ENCODE data around the gene AGAP3. TPM values are rescaled to one million over a fixed set of nuclear protein-coding genes. Genes with fewer than 3 reads are reported as not detected.

AGAP3 gene
- total and polyA plus RNA-seq, 3 experiments from 2014 or later, result 8.0 to 40.7 (median 39.9) TPM

- Mint-ChIP-seq H3K9me3 (no peaks in the 10 kb centered on the region), H3K27ac (no peak overlapping the region), H3K4me3 (no peak overlapping the region), H3K36me3 (peaks cover 0 to 38% (median 5%) of the 10 kb centered on the region in 3 donors), H3K4me1 (no peaks in the 10 kb centered on the region), H3K27me3 (no peaks in the 10 kb centered on the region)
- no peak for DNase-seq
- Histone ChIP-seq H3K4me3 (ENCODE audit: low read length) (no peak overlapping the region), H3K4me1 (ENCODE audit: insufficient read depth, low read length) (no peaks in the 10 kb centered on the region), H3K27me3 (ENCODE audit: insufficient read depth, low read length, poor library complexity, severe bottlenecking) (no peaks in the 10 kb centered on the region), H3K27ac (ENCODE audit: low read depth, low read length) (no peak overlapping the region), H3K9me3 (ENCODE audit: low read length) (no peaks in the 10 kb centered on the region), H3K36me3 (ENCODE audit: insufficient read depth, low read length) (peaks cover 4% of the 10 kb centered on the region)
- ChIA-PET POLR2A (no interaction called here), CTCF (interaction anchor here (1.1 kb wide), 2 partner anchors 18 to 231 kb away, joined by 4 read pairs; no protein-coding TSS in a partner anchor)
Measured at GRCh38 chr7:151129117-151129959, 43.1 kb downstream of the AGAP3 start.

GRCh38 chr7:151129960-151130591 lies 43.8 kb downstream of the AGAP3 start:
- ChIA-PET CTCF (interaction anchor here (1.1 kb wide), 2 partner anchors 19 to 232 kb away, joined by 4 read pairs; no protein-coding TSS in a partner anchor), POLR2A (no interaction called here)
- no peak overlapping the region for H3K4me3 ChIP-seq (ENCODE audit: low read length)
- no peak overlapping the region for H3K27ac ChIP-seq (ENCODE audit: low read depth, low read length)
- no peak overlapping the region for H3K4me3 Mint-ChIP-seq
- H3K36me3 Mint-ChIP-seq, result peaks cover 0 to 45% (median 6%) of the 10 kb centered on the region in 3 donors
- no peak for DNase-seq
- no peaks in the 10 kb centered on the region for H3K36me3 ChIP-seq (ENCODE audit: insufficient read depth, low read length)
- H3K27me3 ChIP-seq (ENCODE audit: insufficient read depth, low read length, poor library complexity, severe bottlenecking), result no peaks in the 10 kb centered on the region
- H3K9me3 ChIP-seq (ENCODE audit: low read length), result no peaks in the 10 kb centered on the region
- no peaks in the 10 kb centered on the region for H3K4me1 Mint-ChIP-seq
- no peaks in the 10 kb centered on the region for H3K9me3 Mint-ChIP-seq
- H3K27me3 Mint-ChIP-seq, result no peaks in the 10 kb centered on the region
- H3K4me1 ChIP-seq (ENCODE audit: insufficient read depth, low read length), result no peaks in the 10 kb centered on the region
- peak overlapping the region in 1 of 8 donors; percentile 73 for H3K27ac Mint-ChIP-seq

GRCh38 chr7:151130741-151131157 lies 44.5 kb downstream of the AGAP3 start:
- no peaks in the 10 kb centered on the region for H3K4me1 Mint-ChIP-seq

GRCh38 chr7:151131224-151131591 lies 44.9 kb downstream of the AGAP3 start:
- Histone ChIP-seq H3K27me3 (ENCODE audit: insufficient read depth, low read length, poor library complexity, severe bottlenecking) (no peaks in the 10 kb centered on the region), H3K27ac (ENCODE audit: low read depth, low read length) (no peak overlapping the region), H3K4me3 (ENCODE audit: low read length) (no peak overlapping the region), H3K9me3 (ENCODE audit: low read length) (no peaks in the 10 kb centered on the region), H3K4me1 (ENCODE audit: insufficient read depth, low read length) (no peaks in the 10 kb centered on the region), H3K36me3 (ENCODE audit: insufficient read depth, low read length) (no peaks in the 10 kb centered on the region)
- ChIA-PET CTCF (no interaction called here), POLR2A (no interaction called here)
- Mint-ChIP-seq H3K9me3 (no peaks in the 10 kb centered on the region), H3K4me3 (no peak overlapping the region), H3K27ac (peak overlapping the region in 1 of 8 donors; percentile 19), H3K4me1 (no peaks in the 10 kb centered on the region), H3K27me3 (no peaks in the 10 kb centered on the region), H3K36me3 (peaks cover 0 to 51% (median 9%) of the 10 kb centered on the region in 3 donors)
- DNase-seq, result no peak

More at GRCh38 chr7:151130741-151131157, 44.5 kb downstream of the AGAP3 start:
- no peak overlapping the region for H3K27ac ChIP-seq (ENCODE audit: low read depth, low read length)
- DNase-seq, result no peak
- ChIA-PET POLR2A (no interaction called here), CTCF (no interaction called here)
- no peak overlapping the region for H3K4me3 Mint-ChIP-seq
- no peaks in the 10 kb centered on the region for H3K27me3 Mint-ChIP-seq
- no peaks in the 10 kb centered on the region for H3K36me3 ChIP-seq (ENCODE audit: insufficient read depth, low read length)
- H3K4me3 ChIP-seq (ENCODE audit: low read length), result no peak overlapping the region
- H3K9me3 ChIP-seq (ENCODE audit: low read length), result no peaks in the 10 kb centered on the region
- H3K27me3 ChIP-seq (ENCODE audit: insufficient read depth, low read length, poor library complexity, severe bottlenecking), result no peaks in the 10 kb centered on the region
- H3K9me3 Mint-ChIP-seq, result no peaks in the 10 kb centered on the region
- H3K27ac Mint-ChIP-seq, result peak overlapping the region in 1 of 8 donors; percentile 33
- H3K4me1 ChIP-seq (ENCODE audit: insufficient read depth, low read length), result no peaks in the 10 kb centered on the region
- H3K36me3 Mint-ChIP-seq, result peaks cover 0 to 49% (median 9%) of the 10 kb centered on the region in 3 donors

GRCh38 chr7:151131592-151132293 lies 45.5 kb downstream of the AGAP3 start:
- H3K4me1 ChIP-seq (ENCODE audit: insufficient read depth, low read length), result no peaks in the 10 kb centered on the region
- H3K36me3 ChIP-seq (ENCODE audit: insufficient read depth, low read length), result no peaks in the 10 kb centered on the region
- no peak overlapping the region for H3K4me3 ChIP-seq (ENCODE audit: low read length)
- Mint-ChIP-seq H3K36me3 (peaks cover 0 to 56% (median 9%) of the 10 kb centered on the region in 3 donors), H3K9me3 (no peaks in the 10 kb centered on the region), H3K4me1 (no peaks in the 10 kb centered on the region), H3K4me3 (no peak overlapping the region), H3K27ac (no peak overlapping the region), H3K27me3 (no peaks in the 10 kb centered on the region)
- ChIA-PET CTCF (interaction anchor here (1.3 kb wide), 1 partner anchor 8 kb away, joined by 5 read pairs; no protein-coding TSS in a partner anchor), POLR2A (no interaction called here)
- no peak for DNase-seq
- H3K27ac ChIP-seq (ENCODE audit: low read depth, low read length), result no peak overlapping the region
- no peaks in the 10 kb centered on the region for H3K27me3 ChIP-seq (ENCODE audit: insufficient read depth, low read length, poor library complexity, severe bottlenecking)
- no peaks in the 10 kb centered on the region for H3K9me3 ChIP-seq (ENCODE audit: low read length)

- Histone ChIP-seq H3K27me3 (ENCODE audit: insufficient read depth, low read length, poor library complexity, severe bottlenecking) (no peaks in the 10 kb centered on the region), H3K9me3 (ENCODE audit: low read length) (no peaks in the 10 kb centered on the region), H3K36me3 (ENCODE audit: insufficient read depth, low read length) (no peaks in the 10 kb centered on the region), H3K4me3 (ENCODE audit: low read length) (no peak overlapping the region), H3K4me1 (ENCODE audit: insufficient read depth, low read length) (no peaks in the 10 kb centered on the region), H3K27ac (ENCODE audit: low read depth, low read length) (no peak overlapping the region)
- Mint-ChIP-seq H3K4me1 (no peaks in the 10 kb centered on the region), H3K27me3 (no peaks in the 10 kb centered on the region), H3K27ac (no peak overlapping the region), H3K9me3 (no peaks in the 10 kb centered on the region), H3K4me3 (no peak overlapping the region), H3K36me3 (peaks cover 0 to 56% (median 9%) of the 10 kb centered on the region in 3 donors)
- POLR2A ChIA-PET, result no interaction called here
- no peak for DNase-seq
- CTCF ChIA-PET, result interaction anchor here (1.3 kb wide), 1 partner anchor 9 kb away, joined by 5 read pairs; no protein-coding TSS in a partner anchor
Measured at GRCh38 chr7:151132461-151133205, 46.4 kb downstream of the AGAP3 start.

GRCh38 chr7:151133266-151133985 lies 47.2 kb downstream of the AGAP3 start:
- DNase-seq, result peak in 1 of 5 donors; percentile 15
- Histone ChIP-seq H3K27me3 (ENCODE audit: insufficient read depth, low read length, poor library complexity, severe bottlenecking) (no peaks in the 10 kb centered on the region), H3K27ac (ENCODE audit: low read depth, low read length) (no peak overlapping the region), H3K9me3 (ENCODE audit: low read length) (no peaks in the 10 kb centered on the region), H3K36me3 (ENCODE audit: insufficient read depth, low read length) (no peaks in the 10 kb centered on the region), H3K4me3 (ENCODE audit: low read length) (no peak overlapping the region), H3K4me1 (ENCODE audit: insufficient read depth, low read length) (no peaks in the 10 kb centered on the region)
- H3K36me3 Mint-ChIP-seq, result peaks cover 0 to 51% (median 9%) of the 10 kb centered on the region in 3 donors
- H3K4me3 Mint-ChIP-seq, result no peak overlapping the region
- H3K27me3 Mint-ChIP-seq, result no peaks in the 10 kb centered on the region
- POLR2A ChIA-PET, result no interaction called here
- H3K4me1 Mint-ChIP-seq, result no peaks in the 10 kb centered on the region
- CTCF ChIA-PET, result interaction anchor here (1.1 to 1.3 kb wide), 2 partner anchors 10 kb away, joined by 3 to 5 read pairs; no protein-coding TSS in a partner anchor
- H3K27ac Mint-ChIP-seq, result no peak overlapping the region
- no peaks in the 10 kb centered on the region for H3K9me3 Mint-ChIP-seq
